Esophagus squamous epithelium (tissue), 4 donors: Measurements from ENCODE around the gene CARM1.

ENCODE experiments used
- CTCF ChIP-seq, 6 experiments: fragments of 450-650 bp in 4 of 6; fragments of 200-600 bp in 2 of 6; sonication (generic) in 2 of 6; IDR thresholded peaks; one replicate each; pipeline ENCODE4 v1.5.1; 2016 to 2019; ENCODE audit warnings: antibody characterized with exemption in 6 of 6, mild to moderate bottlenecking in 4 of 6, moderate library complexity in 4 of 6
- POLR2A ChIP-seq, 4 donors: fragments of 450-650 bp; IDR thresholded peaks; one replicate each; pipeline ENCODE4 v1.6.1; 2017; ENCODE audit warnings: antibody characterized with exemption in 4 of 4, mild to moderate bottlenecking in 4 of 4, moderate library complexity in 3 of 4

GRCh38 chr19:10881403-10882107, 10.2 kb downstream of the CARM1 start:
- TF ChIP-seq CTCF (IDR thresholded peaks at IDR 0.05) (no peak), POLR2A (IDR thresholded peaks at IDR 0.05) (no peak)
